SK-N-SH (cell line): ENCODE measurements around the gene IL16. TPM values are rescaled to one million over a fixed set of nuclear protein-coding genes. Genes with fewer than 3 reads are reported as not detected.

ENCODE experiments used
- CTCF ChIA-PET: fragments of 300-600, 350-600 bp; formaldehyde crosslinking; extraction: SDS; loops from one replicate; lab custom pipeline; 2021; lab: Yijun Ruan, JAX
- POLR2A ChIA-PET: fragments of 350-600 bp; sonication (Branson Sonifier 250); formaldehyde crosslinking; extraction: SDS; loops from one replicate; lab custom pipeline; 2020; ENCODE audit warnings: antibody characterized with exemption, inconsistent platforms; lab: Yijun Ruan, JAX
- DNase-seq: peaks from one replicate; pipeline ENCODE4 v3.0.0; 2012
- H2AFZ ChIP-seq: fragments of 200-600 bp; sonication (generic); 2 replicates; pipeline ENCODE4 v1.8.1; 2016; ENCODE audit warnings: antibody characterized with exemption, mild to moderate bottlenecking, low read depth
- H3F3A ChIP-seq: fragments of 200-600 bp; sonication (generic); replicated peaks from 2 replicates; pipeline ENCODE3; 2016; ENCODE audit warnings: antibody characterized with exemption, mild to moderate bottlenecking; ENCODE audit not compliant: insufficient read depth
- H3K27ac ChIP-seq, 2 experiments: fragments of 200-500 bp in 1 of 2; fragments of 200-600 bp in 1 of 2; sonication (Bioruptor generic) in 1 of 2; sonication (generic), shearing (Covaris generic) in 1 of 2; 2 replicates each; pipeline versions ENCODE4 v1.5.1 to v1.6.1; 2014 to 2016; ENCODE audit warnings: low read depth in 2 of 2, inconsistent platforms in 1 of 2, low read length in 1 of 2, mild to moderate bottlenecking in 1 of 2, mixed read lengths in 1 of 2
- H3K27me3 ChIP-seq: fragments of 200-600 bp; sonication (generic), shearing (Covaris generic); 2 replicates; pipeline ENCODE4 v1.6.1; 2016; ENCODE audit warnings: mixed run types; ENCODE audit not compliant: insufficient read depth
- H3K36me3 ChIP-seq, 2 experiments: fragments of 200-500 bp in 1 of 2; fragments of 200-600 bp in 1 of 2; sonication (Bioruptor generic) in 1 of 2; sonication (generic) in 1 of 2; replicated peaks in 1 of 2; 2 replicates each; pipeline versions ENCODE3 to v1.5.1; 2014 to 2016; ENCODE audit warnings: low read length in 1 of 2, mild to moderate bottlenecking in 1 of 2; ENCODE audit not compliant: insufficient read depth in 2 of 2, control insufficient read depth in 1 of 2
- H3K4me1 ChIP-seq, 2 experiments: fragments of 200-500 bp in 1 of 2; fragments of 200-600 bp in 1 of 2; sonication (Bioruptor generic) in 1 of 2; sonication (generic), shearing (Covaris generic) in 1 of 2; 2 replicates each; pipeline versions ENCODE4 v1.5.1 to v1.6.1; 2014 to 2016; ENCODE audit warnings: low read depth in 1 of 2, low read length in 1 of 2, mixed run types in 1 of 2; ENCODE audit not compliant: insufficient read depth in 2 of 2, control insufficient read depth in 1 of 2
- H3K4me2 ChIP-seq: fragments of 200-600 bp; sonication (generic), shearing (Covaris generic); 2 replicates; pipeline ENCODE4 v1.6.1; 2017; ENCODE audit warnings: mixed run types
- H3K4me3 ChIP-seq, 2 experiments: fragments of 200-500 bp in 1 of 2; fragments of 200-600 bp in 1 of 2; sonication (Bioruptor generic) in 1 of 2; sonication (generic), shearing (Covaris generic) in 1 of 2; 2 replicates each; pipeline versions ENCODE4 v1.5.1 to v1.8.1; 2014 to 2016; ENCODE audit warnings: low read depth in 2 of 2, inconsistent platforms in 1 of 2, low read length in 1 of 2, mild to moderate bottlenecking in 1 of 2, mixed read lengths in 1 of 2, moderate library complexity in 1 of 2
- H3K79me2 ChIP-seq: fragments of 200-600 bp; sonication (generic); 2 replicates; pipeline ENCODE4 v1.8.1; 2017; ENCODE audit warnings: mild to moderate bottlenecking; ENCODE audit not compliant: insufficient read depth
- H3K9ac ChIP-seq: fragments of 200-600 bp; sonication (generic); 2 replicates; pipeline ENCODE4 v1.6.1; 2017; ENCODE audit warnings: mixed run types
- H3K9me2 ChIP-seq: fragments of 200-600 bp; sonication (generic); 2 replicates; pipeline ENCODE4 v1.6.1; 2017; ENCODE audit warnings: mixed run types
- H3K9me3 ChIP-seq: fragments of 200-600 bp; sonication (generic); 2 replicates; pipeline ENCODE4 v1.6.1; 2017; ENCODE audit warnings: mixed run types, mild to moderate bottlenecking, moderate library complexity
- H4K20me1 ChIP-seq: fragments of 200-600 bp; sonication (generic); 2 replicates; pipeline ENCODE4 v1.6.1; 2017; ENCODE audit warnings: mild to moderate bottlenecking, mixed run types; ENCODE audit not compliant: insufficient read depth
- CHD2 ChIP-seq: fragments of 150-350 bp; IDR thresholded peaks from 2 replicates; pipeline ENCODE4 v1.6.1; 2018; ENCODE audit warnings: low read length; ENCODE audit not compliant: partially characterized antibody
- CTCF ChIP-seq: fragments of 200-600 bp; sonication (generic); IDR thresholded peaks from 2 replicates; pipeline ENCODE4 v1.6.1; 2017; ENCODE audit warnings: antibody characterized with exemption, mild to moderate bottlenecking, moderate library complexity
- EP300 ChIP-seq, 2 experiments: IDR thresholded peaks; 2 replicates each; pipeline versions ENCODE4 v1.4.0 to v1.6.1; 2012; ENCODE audit warnings: borderline replicate concordance in 1 of 2, low read depth in 1 of 2, low read length in 1 of 2
- FOXJ3 ChIP-seq: sonication (generic); formaldehyde crosslinking; IDR thresholded peaks from 2 replicates; pipeline ENCODE4 v1.5.1; 2020; ENCODE audit warnings: mild to moderate bottlenecking, missing genetic modification reagents
- FOXM1 ChIP-seq: IDR thresholded peaks from 2 replicates; pipeline ENCODE4 v1.4.0; 2012; ENCODE audit warnings: low read depth, mild to moderate bottlenecking
- GABPA ChIP-seq: IDR thresholded peaks from 2 replicates; pipeline ENCODE4 v1.4.0; 2012; ENCODE audit warnings: low read depth, mild to moderate bottlenecking
- GATA2 ChIP-seq: sonication (generic); formaldehyde crosslinking; IDR thresholded peaks from 2 replicates; pipeline ENCODE4 v1.5.0; 2020; ENCODE audit warnings: mild to moderate bottlenecking, missing genetic modification reagents
- IRF3 ChIP-seq: fragments of 150-350 bp; IDR thresholded peaks from 2 replicates; pipeline ENCODE4 v1.6.1; 2016; ENCODE audit warnings: mild to moderate bottlenecking, low read depth, low read length
- JUND ChIP-seq: IDR thresholded peaks from 2 replicates; pipeline ENCODE4 v1.4.0; 2012
- MXI1 ChIP-seq: IDR thresholded peaks from 2 replicates; pipeline ENCODE4 v1.6.1; 2012; ENCODE audit warnings: mild to moderate bottlenecking, low read depth, low read length, improper control_type of control experiment
- NRF1 ChIP-seq: IDR thresholded peaks from 2 replicates; pipeline ENCODE4 v1.6.1; 2012; ENCODE audit warnings: low read depth, mild to moderate bottlenecking, low read length
- PBX3 ChIP-seq: IDR thresholded peaks from 2 replicates; pipeline ENCODE4; 2012
- RAD21 ChIP-seq: IDR thresholded peaks from 2 replicates; pipeline ENCODE4 v1.6.1; 2012; ENCODE audit warnings: mild to moderate bottlenecking, low read length
- RCOR1 ChIP-seq: fragments of 150-350 bp; IDR thresholded peaks from 2 replicates; pipeline ENCODE4 v1.6.1; 2017; ENCODE audit warnings: antibody characterized with exemption, low read length
- RFX5 ChIP-seq: IDR thresholded peaks from 2 replicates; pipeline ENCODE4 v1.6.1; 2012; ENCODE audit warnings: mild to moderate bottlenecking, improper control_type of control experiment, low read length
- SIN3A ChIP-seq: IDR thresholded peaks from 2 replicates; pipeline ENCODE4 v1.6.1; 2012; ENCODE audit warnings: low read depth, mild to moderate bottlenecking, low read length, moderate library complexity, borderline replicate concordance
- TAF1 ChIP-seq: IDR thresholded peaks from 2 replicates; pipeline ENCODE4 v1.6.1; 2012; ENCODE audit warnings: low read depth, mild to moderate bottlenecking, low read length, moderate library complexity, borderline replicate concordance
- USF1 ChIP-seq: IDR thresholded peaks from 2 replicates; pipeline ENCODE4 v1.4.0; 2012; ENCODE audit warnings: low read depth, borderline replicate concordance
- USF2 ChIP-seq: fragments of 150-350 bp; IDR thresholded peaks from 2 replicates; pipeline ENCODE4 v1.6.1; 2017; ENCODE audit warnings: antibody characterized with exemption, low read length, low read depth, borderline replicate concordance
- YY1 ChIP-seq: IDR thresholded peaks from 2 replicates; pipeline ENCODE4 v1.4.0; 2012; ENCODE audit warnings: low read depth, mild to moderate bottlenecking
- whole genome bisulfite sequencing: methylation state at CpG from one replicate; pipeline ENCODE4 v1.1.6; 2017; ENCODE audit warnings: low lambda C conversion rate; 5-methylcytosine and 5-hydroxymethylcytosine counted together
- polyA plus RNA-seq, 3 experiments: library from polyadenylated mRNA; depleted of rRNA; stranded (reverse); fragments of >200 nt; gene quantifications; 2 replicates each; pipeline ENCODE4 v1.2.3, GENCODE V29; 2012

Gene IL16
- polyA plus RNA-seq, 1 of the 3 experiments (the other 2 are of a cell fraction) = not detected

GRCh38 chr15:81291916-81292522 lies 95.3 kb downstream of the IL16 start:
- H3K36me3 ChIP-seq = no peaks in the 10 kb centered on the region
- no peak overlapping the region for H2AFZ ChIP-seq
- peaks cover 2 to 7% of the 10 kb centered on the region in 2 experiments; a peak in 2 of 4 replicates for H3K4me1 ChIP-seq
- H3K4me3 ChIP-seq = no peak overlapping the region
- H3K9ac ChIP-seq = no peak overlapping the region
- no peaks in the 10 kb centered on the region for H3K9me3 ChIP-seq
- H3F3A ChIP-seq = no peaks in the 10 kb centered on the region
- ChIA-PET CTCF (interaction anchor here (0.8 to 4.8 kb wide), 5 partner anchors 13 to 96 kb away, joined by 3 to 28 read pairs (median 3); no protein-coding TSS in a partner anchor), POLR2A (no interaction called here)
- TF ChIP-seq CHD2 (no peak), GABPA (no peak), SIN3A (no peak), FOXM1 (no peak), TAF1 (no peak), GATA2 (CRISPR knock-in tag) (no peak), JUND (no peak), EP300 (IDR thresholded peaks at IDR 0.05; ENCODE audit: borderline replicate concordance in 1 of 2, low read depth in 1 of 2, low read length in 1 of 2) (no peak), IRF3 (no peak), RAD21 (no peak), RCOR1 (no peak), NRF1 (no peak), USF1 (no peak), FOXJ3 (CRISPR knock-in tag) (no peak)
- no peak overlapping the region for H3K27ac ChIP-seq
- H3K79me2 ChIP-seq = no peaks in the 10 kb centered on the region
- peaks cover 6% of the 10 kb centered on the region for H3K27me3 ChIP-seq
- H3K9me2 ChIP-seq = no peaks in the 10 kb centered on the region
- no peaks in the 10 kb centered on the region for H4K20me1 ChIP-seq
- H3K4me2 ChIP-seq = no peak overlapping the region
- 32% methylated on average over 5 of the region's 5 CpGs for WGBS
- no peak for DNase-seq

- Histone ChIP-seq H3K4me1 (peaks cover 7 to 8% of the 10 kb centered on the region in 2 experiments; a peak in 2 of 4 replicates), H4K20me1 (no peaks in the 10 kb centered on the region), H3K27ac (no peak overlapping the region), H3K36me3 (no peaks in the 10 kb centered on the region), H3F3A (no peaks in the 10 kb centered on the region), H3K27me3 (peaks cover 6% of the 10 kb centered on the region), H3K4me2 (no peak overlapping the region), H2AFZ (no peak overlapping the region), H3K4me3 (no peak overlapping the region), H3K9me2 (no peaks in the 10 kb centered on the region), H3K9ac (no peak overlapping the region)
- 59% methylated on average over 9 of the region's 12 CpGs for WGBS
- no peak for DNase-seq
- CTCF ChIA-PET = interaction anchor here (0.8 to 4.8 kb wide), 5 partner anchors 9 to 95 kb away, joined by 3 to 28 read pairs (median 4); no protein-coding TSS in a partner anchor
- no peak for TF ChIP-seq YY1
- TF ChIP-seq USF2 = no peak
- TF ChIP-seq FOXM1 = no peak
- no peak for TF ChIP-seq JUND
- TF ChIP-seq PBX3 = no peak
- TF ChIP-seq RCOR1 = no peak
- TF ChIP-seq MXI1 = no peak
- TF ChIP-seq CTCF = no peak
- no peak for TF ChIP-seq RFX5
- TF ChIP-seq FOXJ3 (CRISPR knock-in tag) = no peak
- no peak for TF ChIP-seq EP300 (IDR thresholded peaks at IDR 0.05; ENCODE audit: borderline replicate concordance in 1 of 2, low read depth in 1 of 2, low read length in 1 of 2)
- TF ChIP-seq USF1 = no peak
- TF ChIP-seq, all 33 proteins: peak for 0
- no peaks in the 10 kb centered on the region for H3K79me2 ChIP-seq
- no peaks in the 10 kb centered on the region for H3K9me3 ChIP-seq
- POLR2A ChIA-PET = no interaction called here
These were observed 95.9 kb downstream of the IL16 start for GRCh38 chr15:81292523-81293001.
